Activated CD4-positive, CD25-positive, alpha-beta regulatory T cell treated with anti-CD3 and anti-CD28 coated beads, Interleukin-2, amount 50 U/mL, for 16 hours (primary cell): ENCODE data around the gene CTR9.

Source experiments
- DNase-seq: peaks from one replicate; pipeline ENCODE4 v3.0.0-alpha.2; 2020; ENCODE audit warnings: low read depth, low spot score

CTR9 gene

DNA sequence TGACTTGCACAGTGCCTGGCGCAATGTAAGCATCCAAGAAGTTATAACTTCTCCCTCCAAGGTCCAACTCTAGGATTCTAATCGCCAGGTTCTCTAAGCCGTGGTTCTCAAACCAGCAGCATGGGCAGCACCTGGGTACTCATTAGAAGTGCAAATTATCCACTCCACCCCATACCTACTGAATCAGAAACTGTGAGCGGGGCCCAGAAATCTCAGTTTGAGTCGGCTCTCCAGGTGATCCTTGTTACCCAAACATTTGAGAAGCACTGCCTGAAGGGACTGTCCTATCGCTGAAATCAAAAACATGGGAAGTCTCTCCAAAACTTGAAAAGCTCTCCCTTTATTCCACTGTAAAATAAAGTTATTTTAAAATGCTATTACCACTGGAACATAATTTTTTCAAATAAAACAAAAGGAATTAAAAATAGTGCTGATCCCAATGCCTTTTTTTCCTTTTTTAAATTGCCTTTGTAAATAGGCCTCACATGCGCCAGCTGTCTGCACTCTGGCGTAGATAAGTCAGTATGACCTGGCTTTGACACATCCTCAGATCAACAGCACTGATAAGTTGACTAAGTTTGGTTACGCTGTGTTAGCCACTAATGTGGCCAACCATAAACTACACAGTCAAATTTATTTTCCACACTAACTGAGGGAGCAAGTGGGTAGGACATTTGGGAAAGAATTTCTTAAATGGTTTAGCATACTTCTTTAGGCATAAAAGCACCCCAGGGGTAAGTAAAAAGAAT, 8.4 kb upstream of the CTR9 start:
- no peak for DNase-seq

GRCh38 chr11:10743354-10744000, 7.6 kb upstream of the CTR9 start:
- no peak for DNase-seq

GRCh38 chr11:10744206-10744605, 6.8 kb upstream of the CTR9 start:
- no peak for DNase-seq

- no peak for DNase-seq
Observed at GRCh38 chr11:10746871-10747270, 4.2 kb upstream of the CTR9 start.

DNA sequence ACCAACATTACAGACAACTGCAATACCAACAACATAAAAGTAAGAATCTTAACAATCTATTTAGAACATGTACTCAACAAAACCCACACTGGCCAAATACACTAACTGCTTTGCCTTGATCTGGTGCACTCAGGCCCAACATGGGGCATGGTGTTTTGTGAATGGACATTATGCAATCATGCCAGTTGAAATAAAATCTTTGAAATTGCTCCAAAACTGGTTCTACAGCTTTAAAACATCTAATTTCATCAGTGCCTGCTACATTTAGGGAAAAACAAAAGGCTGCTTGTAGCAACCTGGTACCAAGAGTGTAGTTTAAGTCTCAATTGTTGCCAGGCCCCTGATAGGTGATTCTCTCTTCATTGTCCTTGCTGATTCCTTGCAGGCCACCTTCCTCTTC, 3.3 kb upstream of the CTR9 start:
- no peak for DNase-seq

GRCh38 chr11:10749476-10749875, 1.6 kb upstream of the CTR9 start:
- no peak for DNase-seq

DNA sequence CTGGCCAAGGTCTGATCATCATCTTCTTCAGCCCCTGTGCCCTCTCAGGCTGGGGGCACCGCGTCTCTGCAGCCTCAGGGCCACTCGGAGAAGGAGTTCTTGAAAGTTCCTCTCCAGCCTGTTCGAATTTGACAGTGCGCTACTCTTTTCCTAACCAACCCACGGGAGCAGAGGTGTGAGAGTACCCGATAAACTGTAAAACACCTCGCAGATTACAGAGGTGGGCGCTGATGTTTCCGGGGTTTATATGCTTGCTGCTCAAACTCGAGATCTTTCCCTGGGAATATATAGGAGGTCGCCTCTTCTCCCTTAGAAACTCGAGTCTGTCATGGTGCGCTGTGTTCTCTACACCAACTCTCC, 515 bp downstream of the CTR9 start:
- no peak for DNase-seq

- DNase-seq, result no peak
Observed at GRCh38 chr11:10752061-10752460, 1.0 kb downstream of the CTR9 start.

- no peak for DNase-seq
Observed at GRCh38 chr11:10752486-10752885, 1.4 kb downstream of the CTR9 start.

- DNase-seq, result no peak
Observed at GRCh38 chr11:10758957-10759356, 7.9 kb downstream of the CTR9 start.

DNA sequence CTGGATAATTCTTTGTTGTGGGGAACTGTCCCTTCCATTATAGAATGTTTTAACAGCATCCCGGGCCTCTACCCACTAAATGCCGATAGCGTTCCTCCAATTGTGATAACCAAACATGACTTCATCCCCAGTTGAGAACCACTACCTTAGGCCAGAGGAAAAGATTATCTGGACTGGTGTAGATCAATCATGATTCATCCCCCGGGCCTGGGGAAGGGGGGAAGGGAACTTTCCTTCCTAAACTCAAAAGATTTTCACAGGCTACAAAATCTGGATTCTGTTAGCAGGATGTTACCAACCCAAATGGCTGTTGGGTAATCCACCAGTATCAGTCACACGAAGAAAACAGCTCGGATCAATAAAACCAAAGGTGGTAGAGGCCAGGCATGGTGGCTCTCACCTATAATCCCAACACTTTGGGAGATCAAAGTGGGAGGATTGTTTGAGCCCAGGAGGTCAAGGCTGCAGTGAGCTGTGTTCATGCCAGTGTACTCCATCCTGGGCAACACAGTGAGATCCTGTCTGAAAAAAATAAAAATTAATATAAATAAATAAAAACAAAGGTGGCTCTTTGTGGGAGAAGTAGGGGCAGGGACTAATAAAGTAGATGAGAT, 10.1 kb downstream of the CTR9 start:
- DNase-seq, result no peak

- DNase-seq, result no peak
Observed at GRCh38 chr11:10762185-10762584, 11.1 kb downstream of the CTR9 start.

DNA sequence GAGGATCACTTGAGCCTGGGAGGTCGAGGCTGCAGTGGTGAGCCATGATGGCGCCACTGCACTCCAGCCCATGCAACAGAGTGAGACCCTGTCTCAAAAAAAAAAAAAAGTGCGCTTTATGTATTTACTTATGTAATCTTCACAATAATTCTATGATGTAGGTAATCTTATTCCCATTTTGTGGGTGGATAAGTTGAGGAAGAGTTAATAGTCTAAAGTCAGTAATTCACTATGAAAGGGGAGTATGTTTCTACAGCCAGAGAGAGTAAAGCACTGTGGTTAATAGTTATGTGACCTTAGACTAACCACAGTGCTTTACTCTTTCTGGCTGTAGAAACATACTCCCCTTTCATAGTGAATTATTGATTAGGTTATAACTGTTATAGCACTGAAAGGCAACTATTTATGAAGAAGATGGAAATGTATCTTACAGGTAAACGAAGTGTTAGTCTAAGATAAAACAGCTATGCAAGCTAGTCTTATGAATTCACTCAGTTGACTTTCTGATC, 11.9 kb downstream of the CTR9 start:
- no peak for DNase-seq

GRCh38 chr11:10763766-10764165, 12.7 kb downstream of the CTR9 start:
- DNase-seq, result no peak

DNA sequence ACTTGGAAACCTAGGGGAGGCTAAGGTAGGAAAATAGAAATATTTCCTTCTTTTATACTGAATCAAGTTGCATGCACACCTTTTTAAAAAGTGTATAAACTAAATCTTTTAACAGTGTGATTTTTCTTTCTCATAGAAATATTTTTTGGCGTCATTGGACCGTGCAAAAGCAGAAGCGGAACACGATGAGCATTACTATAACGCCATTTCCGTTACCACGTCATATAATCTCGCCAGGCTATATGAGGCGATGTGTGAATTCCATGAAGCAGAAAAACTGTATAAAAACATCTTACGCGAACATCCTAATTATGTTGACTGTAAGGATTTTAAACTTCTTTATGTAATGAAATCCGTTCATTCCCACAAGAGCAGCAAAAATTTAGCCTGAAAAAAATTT, 13.4 kb downstream of the CTR9 start:
- no peak for DNase-seq

DNA sequence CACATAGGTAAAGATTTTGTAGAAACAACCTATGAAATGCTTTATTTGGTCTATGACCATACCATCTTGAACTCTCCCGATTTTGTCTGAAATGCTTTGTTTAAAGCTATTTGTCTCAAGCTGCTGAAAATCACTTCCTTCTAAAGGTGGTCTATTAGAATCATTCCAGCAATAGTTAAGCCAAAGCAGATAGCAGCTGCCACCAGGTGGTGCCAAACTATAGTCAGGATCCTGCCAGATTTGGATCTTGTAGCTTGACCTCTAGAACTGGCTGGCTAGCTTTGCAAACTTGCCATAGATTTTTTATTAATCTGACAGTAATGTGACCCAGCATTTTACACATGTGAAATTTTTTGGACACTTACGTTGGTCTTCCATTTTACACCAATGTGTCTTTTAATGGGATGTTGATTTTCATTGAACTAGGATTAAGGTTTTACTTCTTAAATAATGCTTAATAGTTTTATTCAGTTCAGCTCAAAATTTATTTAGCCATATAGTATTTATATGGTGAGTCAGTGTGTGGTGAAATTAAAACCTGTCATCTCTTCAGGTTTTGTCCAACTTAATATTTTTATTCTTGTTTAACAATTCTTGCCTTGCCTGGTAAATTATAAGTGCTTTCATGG, 19.7 kb downstream of the CTR9 start:
- no peak for DNase-seq

DNA sequence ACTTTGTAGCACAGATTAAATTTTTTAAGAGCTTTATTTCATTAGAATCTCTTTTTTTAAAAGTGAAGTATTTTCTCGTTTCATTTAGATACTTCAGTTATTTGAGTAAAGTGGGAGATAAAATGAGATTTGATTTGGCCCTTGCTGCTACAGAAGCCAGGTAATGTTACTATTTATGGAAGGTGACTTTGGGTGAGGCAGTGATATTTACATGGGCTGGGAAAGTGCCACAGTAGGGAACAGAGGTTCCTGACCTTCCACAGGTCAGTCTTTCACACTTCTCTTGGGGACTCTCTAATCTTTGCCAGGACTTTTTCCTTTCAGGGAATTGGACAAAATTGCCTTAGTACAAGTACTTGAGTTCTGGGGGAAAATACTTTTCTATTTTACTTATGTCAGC, 20.4 kb downstream of the CTR9 start:
- DNase-seq, result no peak

GRCh38 chr11:10774811-10775210, 23.8 kb downstream of the CTR9 start:
- no peak for DNase-seq

- no peak for DNase-seq
Observed at GRCh38 chr11:10777393-10777793, 26.3 kb downstream of the CTR9 start.

DNA sequence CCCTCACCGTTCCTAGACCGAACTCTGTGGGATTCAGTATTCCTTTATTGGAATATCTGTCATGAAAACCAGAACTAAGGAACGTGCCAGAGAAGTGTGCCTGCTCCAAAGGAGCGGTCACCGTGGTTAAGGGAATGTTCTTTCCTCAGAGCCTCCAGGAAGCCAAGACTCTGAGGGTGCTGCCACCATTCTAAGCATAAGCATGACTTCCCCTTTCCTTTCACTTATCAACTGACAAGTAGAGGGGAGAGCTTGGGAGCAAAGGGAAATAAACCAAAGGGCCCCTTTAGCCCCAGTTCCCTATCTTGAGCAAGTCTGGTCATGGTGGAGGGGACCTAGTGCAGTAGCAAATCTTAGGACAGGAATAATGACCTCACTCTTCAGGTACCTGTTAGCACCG, 26.8 kb downstream of the CTR9 start:
- DNase-seq, result no peak

DNA sequence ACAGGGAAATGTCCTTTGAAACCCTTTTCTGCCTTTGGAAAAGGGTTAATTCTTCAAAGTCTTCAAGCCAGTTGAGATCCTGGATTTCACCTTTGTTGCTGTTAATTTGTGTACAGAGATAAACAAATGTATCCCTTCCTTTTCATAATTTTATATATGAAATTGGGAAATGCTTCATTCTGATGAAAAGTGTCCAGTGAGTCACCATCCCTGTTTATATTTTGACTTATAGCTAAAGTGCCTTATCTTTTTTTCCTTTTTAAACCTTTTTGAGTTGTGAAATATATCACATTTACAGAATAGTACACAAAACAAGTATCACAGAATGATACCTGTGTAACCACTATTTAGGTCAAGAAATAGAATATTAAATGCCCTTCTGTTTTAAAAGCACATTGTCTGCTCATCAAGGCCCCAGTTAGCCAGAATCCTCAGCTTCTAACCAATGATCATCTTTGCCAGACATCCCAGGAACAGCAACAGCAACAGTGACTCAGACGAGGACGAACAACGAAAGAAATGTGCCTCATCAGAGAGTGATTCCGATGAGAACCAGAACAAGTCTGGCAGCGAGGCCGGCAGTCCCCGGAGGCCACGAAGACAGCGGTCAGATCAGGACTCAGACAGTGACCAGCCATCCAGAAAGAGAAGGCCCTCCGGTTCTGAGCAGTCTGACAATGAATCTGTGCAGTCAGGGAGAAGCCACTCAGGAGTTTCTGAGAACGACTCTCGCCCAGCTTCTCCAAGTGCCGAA, 27.3 kb downstream of the CTR9 start:
- DNase-seq, result no peak

DNA sequence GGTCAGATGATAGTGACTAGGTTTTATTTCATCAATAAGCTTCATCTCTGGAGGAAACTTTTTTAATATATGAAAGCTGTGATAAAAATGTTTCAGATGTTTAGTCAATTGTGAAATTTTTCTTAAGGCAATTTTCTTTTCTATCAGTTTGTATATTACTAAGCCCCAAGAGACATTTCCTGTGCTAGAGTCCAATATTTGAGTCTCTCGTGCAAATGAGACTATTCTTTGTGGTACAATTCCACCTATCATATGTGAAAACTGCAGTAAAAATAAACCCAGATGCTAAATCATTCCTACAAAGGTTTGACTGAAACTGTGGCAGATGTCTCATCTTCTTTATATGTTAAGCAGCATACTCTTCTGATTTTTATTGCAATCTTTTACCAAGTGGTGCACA, 28.0 kb downstream of the CTR9 start:
- DNase-seq, result no peak
